Neural progenitor cell (in vitro differentiated cells): ENCODE measurements around the gene NUP35. TPM values are rescaled to one million over a fixed set of nuclear protein-coding genes. Genes with fewer than 3 reads are reported as not detected.

ENCODE experiments used
- DNase-seq: peaks from one replicate; pipeline ENCODE4 v3.0.0-alpha.2; 2016; ENCODE audit warnings: low spot score
- H2AFZ ChIP-seq: fragments of 200-600 bp; sonication (generic); replicated peaks from 2 replicates; pipeline ENCODE4 v1.6.1; 2016; ENCODE audit warnings: antibody characterized with exemption
- H3F3A ChIP-seq: fragments of 200-600 bp; sonication (generic); 2 replicates; pipeline ENCODE4 v1.6.1; 2016; ENCODE audit warnings: antibody characterized with exemption, low read depth
- H3K27ac ChIP-seq: fragments of 200-600 bp; sonication (generic); 2 replicates; pipeline ENCODE4 v1.5.1; 2016; ENCODE audit warnings: mild to moderate bottlenecking
- H3K27me3 ChIP-seq: fragments of 200-600 bp; sonication (generic); 2 replicates; pipeline ENCODE4 v1.6.1; 2016; ENCODE audit warnings: mild to moderate bottlenecking, moderate library complexity
- H3K36me3 ChIP-seq: fragments of 200-600 bp; sonication (generic); 2 replicates; pipeline ENCODE4 v1.5.1; 2016
- H3K4me1 ChIP-seq: fragments of 200-600 bp; sonication (generic); 2 replicates; pipeline ENCODE4 v1.6.1; 2016; ENCODE audit warnings: mixed run types
- H3K4me2 ChIP-seq: fragments of 200-600 bp; sonication (generic); 2 replicates; pipeline ENCODE4 v1.6.1; 2016
- H3K4me3 ChIP-seq: fragments of 200-600 bp; sonication (generic); 2 replicates; pipeline ENCODE4 v1.5.1; 2016
- H3K79me2 ChIP-seq: fragments of 200-600 bp; sonication (generic); 2 replicates; pipeline ENCODE4 v1.6.1; 2016; ENCODE audit warnings: low read depth
- H3K9ac ChIP-seq: fragments of 200-600 bp; sonication (generic); 2 replicates; pipeline ENCODE4 v1.6.1; 2016
- H3K9me3 ChIP-seq: fragments of 200-600 bp; sonication (generic); 2 replicates; pipeline ENCODE4 v1.5.1; 2016; ENCODE audit warnings: low read depth
- H4K20me1 ChIP-seq: fragments of 200-600 bp; sonication (generic); 2 replicates; pipeline ENCODE4 v1.6.1; 2016; ENCODE audit warnings: low read depth
- H3K27ac Mint-ChIP-seq: 3 replicates; pipeline ENCODE4 v1.8.0; 2021; ENCODE audit warnings: mixed read lengths
- H3K27me3 Mint-ChIP-seq: 2 replicates; pipeline ENCODE4 v1.8.0; 2022; ENCODE audit warnings: low read depth, mild to moderate bottlenecking, inconsistent platforms, moderate library complexity, mixed read lengths; ENCODE audit not compliant: insufficient read depth
- H3K36me3 Mint-ChIP-seq: 3 replicates; pipeline ENCODE4 v1.8.0; 2021; ENCODE audit warnings: mixed read lengths
- H3K4me1 Mint-ChIP-seq: 3 replicates; pipeline ENCODE4 v1.8.0; 2021; ENCODE audit warnings: mixed read lengths
- H3K4me3 Mint-ChIP-seq: 3 replicates; pipeline ENCODE4 v1.8.0; 2021; ENCODE audit warnings: mild to moderate bottlenecking, moderate library complexity, mixed read lengths
- H3K9me3 Mint-ChIP-seq: 3 replicates; pipeline ENCODE4 v1.8.0; 2020; ENCODE audit warnings: mixed read lengths
- EZH2 ChIP-seq: fragments of 200-600 bp; sonication (generic); IDR thresholded peaks from 2 replicates; pipeline ENCODE4 v1.6.1; 2017; ENCODE audit warnings: antibody characterized with exemption, mild to moderate bottlenecking, moderate library complexity
- EZH2phosphoT487 ChIP-seq: fragments of 200-600 bp; sonication (generic); IDR thresholded peaks from 2 replicates; pipeline ENCODE4 v1.6.1; 2017; ENCODE audit warnings: antibody characterized with exemption
- total RNA-seq: library from RNA; depleted of rRNA; stranded (reverse); fragments of >200 nt; gene quantifications from 2 replicates; pipeline ENCODE4 v1.2.3, GENCODE V29; 2015; ENCODE audit warnings: low replicate concordance
- TF ChIP-seq, protein P1 (sequence below): fragments of 200-600 bp; sonication (generic); IDR thresholded peaks from 2 replicates; pipeline ENCODE4 v1.5.1; 2017; ENCODE audit warnings: antibody characterized with exemption, mild to moderate bottlenecking

NUP35 gene
- total RNA-seq, 1 donor from 2014 or later = 53.3 TPM

DNA sequence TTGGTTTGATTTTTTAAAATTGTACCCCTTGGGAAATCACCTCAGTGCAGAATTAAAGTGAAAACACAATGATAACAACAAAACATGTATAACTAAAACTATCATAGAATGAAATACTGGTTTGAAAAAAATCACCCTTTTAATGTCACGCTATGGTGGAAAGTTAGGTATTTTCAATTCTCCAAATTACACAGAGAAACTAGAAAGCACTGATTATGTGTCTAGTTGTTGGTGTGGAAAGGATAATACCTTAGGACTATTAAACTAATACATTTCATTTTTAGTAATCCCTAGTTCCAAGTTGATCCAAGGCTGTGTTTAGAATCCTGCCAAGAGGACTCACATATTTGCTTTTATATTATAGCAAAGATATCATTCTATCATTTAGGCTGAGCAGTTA, 71.2 kb downstream of the NUP35 start:
- no peak for DNase-seq
- H3K4me1 ChIP-seq = no peaks in the 10 kb centered on the region
- no peak overlapping the region for H3K4me3 Mint-ChIP-seq
- H3K9me3 ChIP-seq = no peaks in the 10 kb centered on the region
- H3K27me3 ChIP-seq = no peaks in the 10 kb centered on the region
- no peak overlapping the region for H3K4me2 ChIP-seq
- TF ChIP-seq EZH2 (no peak), EZH2phosphoT487 (no peak)
- TF ChIP-seq, protein P1, sequence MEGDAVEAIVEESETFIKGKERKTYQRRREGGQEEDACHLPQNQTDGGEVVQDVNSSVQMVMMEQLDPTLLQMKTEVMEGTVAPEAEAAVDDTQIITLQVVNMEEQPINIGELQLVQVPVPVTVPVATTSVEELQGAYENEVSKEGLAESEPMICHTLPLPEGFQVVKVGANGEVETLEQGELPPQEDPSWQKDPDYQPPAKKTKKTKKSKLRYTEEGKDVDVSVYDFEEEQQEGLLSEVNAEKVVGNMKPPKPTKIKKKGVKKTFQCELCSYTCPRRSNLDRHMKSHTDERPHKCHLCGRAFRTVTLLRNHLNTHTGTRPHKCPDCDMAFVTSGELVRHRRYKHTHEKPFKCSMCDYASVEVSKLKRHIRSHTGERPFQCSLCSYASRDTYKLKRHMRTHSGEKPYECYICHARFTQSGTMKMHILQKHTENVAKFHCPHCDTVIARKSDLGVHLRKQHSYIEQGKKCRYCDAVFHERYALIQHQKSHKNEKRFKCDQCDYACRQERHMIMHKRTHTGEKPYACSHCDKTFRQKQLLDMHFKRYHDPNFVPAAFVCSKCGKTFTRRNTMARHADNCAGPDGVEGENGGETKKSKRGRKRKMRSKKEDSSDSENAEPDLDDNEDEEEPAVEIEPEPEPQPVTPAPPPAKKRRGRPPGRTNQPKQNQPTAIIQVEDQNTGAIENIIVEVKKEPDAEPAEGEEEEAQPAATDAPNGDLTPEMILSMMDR = no peak
- no peak overlapping the region for H3K4me3 ChIP-seq
- H3K27me3 Mint-ChIP-seq = no peaks in the 10 kb centered on the region
- H3K36me3 Mint-ChIP-seq = peaks cover 21% of the 10 kb centered on the region
- H3F3A ChIP-seq = no peaks in the 10 kb centered on the region
- no peaks in the 10 kb centered on the region for H3K4me1 Mint-ChIP-seq
- no peak overlapping the region for H3K9ac ChIP-seq
- no peak overlapping the region for H3K27ac Mint-ChIP-seq
- no peaks in the 10 kb centered on the region for H3K79me2 ChIP-seq
- H4K20me1 ChIP-seq = no peaks in the 10 kb centered on the region
- no peaks in the 10 kb centered on the region for H3K9me3 Mint-ChIP-seq
- no peak overlapping the region for H3K27ac ChIP-seq
- H2AFZ ChIP-seq = no peak overlapping the region
- H3K36me3 ChIP-seq = no peaks in the 10 kb centered on the region

DNA sequence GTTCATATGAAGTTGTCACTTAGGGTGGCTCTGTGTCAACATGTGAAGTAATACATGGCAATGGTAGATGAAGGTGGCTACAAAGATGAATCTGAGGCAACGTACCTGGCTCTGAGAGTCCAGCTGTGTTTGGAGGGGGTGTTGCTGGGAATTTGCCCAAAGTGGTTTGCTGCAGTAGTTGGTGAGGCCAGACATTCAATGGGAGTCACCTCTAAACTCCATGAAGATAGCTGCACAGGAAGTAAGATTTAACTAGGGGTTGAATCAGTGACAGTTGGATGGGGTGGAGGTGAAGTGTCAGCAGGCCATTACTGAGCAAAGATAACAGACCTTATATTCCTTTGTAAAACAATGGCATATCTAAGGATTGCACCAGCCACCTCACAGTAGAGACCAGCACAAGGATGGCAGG, 71.8 kb downstream of the NUP35 start:
- Histone ChIP-seq H3K9me3 (no peaks in the 10 kb centered on the region), H3K27me3 (no peaks in the 10 kb centered on the region), H3K4me3 (no peak overlapping the region), H3K9ac (no peak overlapping the region), H4K20me1 (no peaks in the 10 kb centered on the region), H3K4me1 (no peaks in the 10 kb centered on the region), H3K4me2 (no peak overlapping the region), H3K79me2 (no peaks in the 10 kb centered on the region), H3K27ac (no peak overlapping the region), H3F3A (no peaks in the 10 kb centered on the region), H3K36me3 (no peaks in the 10 kb centered on the region), H2AFZ (no peak overlapping the region)
- H3K4me1 Mint-ChIP-seq = no peaks in the 10 kb centered on the region
- H3K36me3 Mint-ChIP-seq = peaks cover 21% of the 10 kb centered on the region
- no peaks in the 10 kb centered on the region for H3K27me3 Mint-ChIP-seq
- no peaks in the 10 kb centered on the region for H3K9me3 Mint-ChIP-seq
- TF ChIP-seq, protein P1 = no peak
- TF ChIP-seq EZH2phosphoT487 = no peak
- TF ChIP-seq EZH2 = no peak
- DNase-seq = no peak
- H3K4me3 Mint-ChIP-seq = no peak overlapping the region
- H3K27ac Mint-ChIP-seq = no peak overlapping the region

DNA sequence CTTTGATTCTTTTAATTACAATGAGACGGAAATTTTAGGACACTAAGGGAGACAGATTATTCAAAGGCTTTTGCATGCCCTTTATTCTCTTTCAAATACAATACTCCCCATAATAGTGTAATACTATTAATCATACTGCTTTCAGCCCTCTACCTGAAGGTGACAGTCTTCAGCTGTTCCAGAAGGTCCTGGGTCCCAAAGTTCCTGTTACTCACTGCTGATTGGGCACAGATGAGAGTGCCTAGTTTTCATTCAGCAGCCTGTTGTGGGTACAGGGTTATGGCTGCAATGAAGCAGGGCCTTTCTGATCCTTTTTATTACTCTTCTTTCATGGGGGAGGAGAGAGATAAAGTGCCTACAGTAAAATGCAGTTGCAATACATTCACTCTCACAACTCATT, 80.2 kb downstream of the NUP35 start:
- TF ChIP-seq EZH2phosphoT487 = no peak
- Histone ChIP-seq H3K9ac (no peak overlapping the region), H3K4me2 (no peak overlapping the region), H3K36me3 (no peaks in the 10 kb centered on the region), H3F3A (no peaks in the 10 kb centered on the region), H3K4me1 (no peaks in the 10 kb centered on the region), H2AFZ (no peak overlapping the region), H3K9me3 (no peaks in the 10 kb centered on the region), H4K20me1 (no peaks in the 10 kb centered on the region), H3K4me3 (no peak overlapping the region), H3K79me2 (no peaks in the 10 kb centered on the region), H3K27me3 (no peaks in the 10 kb centered on the region), H3K27ac (no peak overlapping the region)
- H3K4me3 Mint-ChIP-seq = no peak overlapping the region
- no peak for DNase-seq
- no peaks in the 10 kb centered on the region for H3K4me1 Mint-ChIP-seq
- H3K27ac Mint-ChIP-seq = no peak overlapping the region
- peaks cover 6% of the 10 kb centered on the region for H3K9me3 Mint-ChIP-seq
- H3K36me3 Mint-ChIP-seq = peaks cover 15% of the 10 kb centered on the region
- no peaks in the 10 kb centered on the region for H3K27me3 Mint-ChIP-seq

DNA sequence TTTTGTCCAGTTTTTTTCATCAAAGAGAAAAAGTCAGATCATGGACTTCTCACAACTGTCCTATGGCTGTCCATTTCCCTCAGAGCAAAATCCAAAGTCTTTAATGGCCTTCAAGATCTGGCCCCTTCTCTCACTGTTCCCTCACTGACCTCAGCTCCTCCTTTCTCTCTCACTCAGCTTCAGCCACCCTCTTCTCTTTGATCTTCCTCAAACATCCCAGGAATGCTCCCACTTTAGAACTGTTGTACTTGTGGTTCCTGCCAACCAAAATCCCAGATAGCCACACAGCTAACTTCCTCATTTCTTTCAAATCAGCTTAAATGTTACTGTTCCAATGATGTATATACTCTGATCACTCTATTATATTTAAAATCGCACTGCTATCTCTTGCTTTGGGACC, 82.9 kb downstream of the NUP35 start:
- H3K4me3 ChIP-seq = no peak overlapping the region
- H3K36me3 ChIP-seq = no peaks in the 10 kb centered on the region
- Mint-ChIP-seq H3K27me3 (no peaks in the 10 kb centered on the region), H3K4me3 (no peak overlapping the region), H3K27ac (no peak overlapping the region), H3K4me1 (no peaks in the 10 kb centered on the region), H3K9me3 (peaks cover 15% of the 10 kb centered on the region), H3K36me3 (peaks cover 22% of the 10 kb centered on the region)
- no peak overlapping the region for H3K9ac ChIP-seq
- H3K79me2 ChIP-seq = no peaks in the 10 kb centered on the region
- H3K27me3 ChIP-seq = no peaks in the 10 kb centered on the region
- no peaks in the 10 kb centered on the region for H4K20me1 ChIP-seq
- peak; percentile 29 for DNase-seq
- no peak overlapping the region for H3K4me2 ChIP-seq
- no peaks in the 10 kb centered on the region for H3F3A ChIP-seq
- TF ChIP-seq, protein P1 = no peak
- TF ChIP-seq EZH2phosphoT487 (no peak), EZH2 (no peak)
- no peaks in the 10 kb centered on the region for H3K9me3 ChIP-seq
- no peaks in the 10 kb centered on the region for H3K4me1 ChIP-seq
- H2AFZ ChIP-seq = no peak overlapping the region
- no peak overlapping the region for H3K27ac ChIP-seq
